ENCODE measurements around the gene AVP. TPM values are rescaled to one million over a fixed set of nuclear protein-coding genes. Genes with fewer than 3 reads are reported as not detected.
"Not testable (repeated sequence)": the region's sequence is repeated elsewhere in the genome, so short reads cannot be mapped to it uniquely, and the experiment has no call there.

The AVP gene
- total RNA-seq, 3 donors from 2014 or later, result not detected

DNA sequence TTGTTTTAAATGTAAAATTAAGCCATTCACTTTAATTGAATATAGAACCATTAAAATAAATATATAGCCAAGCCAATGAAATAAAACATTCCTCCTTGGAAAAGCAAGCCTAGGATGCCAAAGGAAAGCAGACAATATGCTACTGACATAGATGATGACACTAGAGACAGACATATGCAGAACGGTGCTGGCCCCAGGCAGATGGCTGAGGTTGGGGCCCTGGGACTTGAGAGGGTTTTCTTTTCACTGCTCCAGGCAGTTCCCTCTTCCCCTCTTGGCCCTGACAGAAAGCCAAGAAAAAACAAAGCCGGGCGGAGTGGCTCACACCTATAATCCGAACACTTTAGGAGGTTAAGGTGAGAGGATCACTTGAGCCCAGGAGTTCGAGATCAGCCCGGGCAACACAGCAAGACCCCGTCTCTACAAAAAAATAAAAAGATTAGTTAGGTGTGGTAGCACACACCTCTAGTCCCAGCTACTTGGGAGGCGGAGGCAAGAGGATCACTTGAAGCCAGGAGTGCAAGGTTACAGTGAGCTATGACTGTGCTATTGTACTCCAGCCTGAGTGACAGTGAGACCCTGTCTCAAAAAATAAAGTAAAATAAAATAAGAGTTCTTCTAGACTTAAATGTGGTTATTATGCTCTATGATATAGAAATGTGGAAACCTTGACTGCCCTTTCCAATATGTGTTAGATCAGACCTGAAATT, 43.9 kb upstream of the AVP start:
- Histone ChIP-seq H3K9me3 (no peaks in the 10 kb centered on the region), H3K36me3 (no peaks in the 10 kb centered on the region), H3K27ac (no peak overlapping the region), H3K4me1 (no peaks in the 10 kb centered on the region), H3K27me3 (no peaks in the 10 kb centered on the region), H3K4me3 (no peak overlapping the region)
- intact Hi-C loops (cut with DNase I; ENCODE audit: low total_unique reads), result no loop called here
- DNase-seq (ENCODE audit: low spot score in 2 of 2), result no peak
- TF ChIP-seq CTCF (IDR thresholded peaks at IDR 0.05), result no peak
- no peak for TF ChIP-seq POLR2A (IDR thresholded peaks at IDR 0.05)
- no peak for TF ChIP-seq POLR2AphosphoS5 (IDR thresholded peaks at IDR 0.05)

DNA sequence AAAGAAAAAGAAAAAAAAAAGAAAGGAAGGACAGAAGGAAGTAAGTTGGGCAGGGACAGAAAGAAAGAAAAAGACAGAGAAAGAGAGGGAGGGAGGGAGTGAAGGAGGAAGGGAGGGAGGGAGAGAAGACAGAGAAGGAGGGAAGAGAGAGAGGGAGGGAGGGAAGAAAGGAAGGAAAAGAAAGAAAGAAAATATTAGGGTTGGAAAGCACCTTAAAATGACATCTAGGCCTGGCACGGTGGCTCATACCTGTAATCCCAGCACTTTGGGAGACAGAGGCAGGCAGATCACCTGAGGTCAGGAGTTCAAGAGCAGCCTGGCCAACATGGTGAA, 42.0 kb upstream of the AVP start:
- no peak for TF ChIP-seq POLR2A (IDR thresholded peaks at IDR 0.05)
- TF ChIP-seq CTCF (IDR thresholded peaks at IDR 0.05), result no peak
- TF ChIP-seq POLR2AphosphoS5 (IDR thresholded peaks at IDR 0.05), result no peak
- no peaks in the 10 kb centered on the region for H3K27me3 ChIP-seq
- no peak overlapping the region for H3K4me3 ChIP-seq
- intact Hi-C loops (cut with DNase I; ENCODE audit: low total_unique reads), result no loop called here
- no peaks in the 10 kb centered on the region for H3K9me3 ChIP-seq
- DNase-seq (ENCODE audit: low spot score in 2 of 2), result no peak
- no peak overlapping the region for H3K27ac ChIP-seq
- no peaks in the 10 kb centered on the region for H3K36me3 ChIP-seq
- H3K4me1 ChIP-seq, result no peaks in the 10 kb centered on the region

GRCh38 chr20:3125776-3126526, 41.4 kb upstream of the AVP start:
- H3K36me3 ChIP-seq; H3K4me1 ChIP-seq; H3K9me3 ChIP-seq; H3K4me3 ChIP-seq; intact Hi-C loops (cut with DNase I; ENCODE audit: low total_unique reads); H3K27ac ChIP-seq; H3K27me3 ChIP-seq; DNase-seq (ENCODE audit: low spot score in 2 of 2): not testable (repeated sequence)

DNA sequence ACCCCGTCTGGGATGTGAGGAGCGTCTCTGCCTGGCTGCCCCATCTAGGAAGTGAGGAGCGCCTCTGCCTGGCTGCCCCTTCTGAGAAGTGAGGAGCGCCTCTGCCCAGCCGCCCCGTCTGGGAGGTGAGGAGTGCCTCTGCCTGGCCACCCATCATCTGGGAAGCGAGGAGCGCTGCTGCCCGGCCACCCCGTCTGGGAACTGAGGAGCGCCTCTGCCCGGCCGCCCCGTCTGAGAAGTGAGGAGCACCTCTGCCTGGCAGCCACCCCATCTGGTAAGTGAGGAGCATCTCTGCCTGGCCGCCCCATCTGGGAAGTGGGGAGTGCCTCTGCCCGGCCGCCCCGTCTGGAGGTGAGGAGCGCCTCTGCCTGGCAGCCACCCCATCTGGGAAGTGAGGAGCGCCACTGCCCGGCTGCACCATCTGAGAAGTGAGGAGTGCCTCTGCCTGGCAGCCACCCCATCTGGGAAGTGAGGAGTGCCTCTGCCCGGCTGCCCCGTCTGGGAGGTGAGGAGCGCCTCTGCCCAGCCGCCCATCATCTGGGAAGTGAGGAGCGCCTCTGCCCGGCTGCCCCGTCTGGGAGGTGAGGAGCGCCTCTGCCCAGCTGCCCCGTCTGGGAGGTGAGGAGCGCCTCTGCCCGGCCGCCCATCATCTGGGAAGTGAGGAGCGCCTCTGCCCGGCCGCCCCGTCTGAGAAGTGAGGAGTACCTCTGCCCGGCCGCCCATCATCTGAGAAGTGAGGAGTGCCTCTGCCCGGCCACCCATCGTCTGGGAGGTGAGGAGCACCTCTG, 40.4 kb upstream of the AVP start:
- H3K4me1 ChIP-seq; H3K27me3 ChIP-seq; DNase-seq (ENCODE audit: low spot score in 2 of 2); H3K4me3 ChIP-seq; H3K36me3 ChIP-seq; H3K27ac ChIP-seq; H3K9me3 ChIP-seq: not testable (repeated sequence)
- intact Hi-C loops (cut with DNase I; ENCODE audit: low total_unique reads), result loop anchor here (5.0 kb wide), 1 partner anchor 888 kb away; no protein-coding TSS in a partner anchor

GRCh38 chr20:3124163-3124562, 39.6 kb upstream of the AVP start:
- not testable (repeated sequence) for H3K27me3 ChIP-seq; H3K27ac ChIP-seq; DNase-seq (ENCODE audit: low spot score in 2 of 2); H3K36me3 ChIP-seq; H3K4me3 ChIP-seq; H3K9me3 ChIP-seq; H3K4me1 ChIP-seq
- intact Hi-C loops (cut with DNase I; ENCODE audit: low total_unique reads), result loop anchor here (5.0 kb wide), 1 partner anchor 887 kb away; no protein-coding TSS in a partner anchor

- Histone ChIP-seq H3K27me3 (no peaks in the 10 kb centered on the region), H3K9me3 (no peaks in the 10 kb centered on the region), H3K4me1 (no peaks in the 10 kb centered on the region), H3K36me3 (no peaks in the 10 kb centered on the region), H3K4me3 (no peak overlapping the region), H3K27ac (no peak overlapping the region)
- intact Hi-C loops (cut with DNase I; ENCODE audit: low total_unique reads), result loop anchor here (5.0 kb wide), 1 partner anchor 886 kb away; no protein-coding TSS in a partner anchor
- no peak for DNase-seq (ENCODE audit: low spot score in 2 of 2)
- TF ChIP-seq POLR2A (IDR thresholded peaks at IDR 0.05), result no peak
- no peak for TF ChIP-seq POLR2AphosphoS5 (IDR thresholded peaks at IDR 0.05)
- TF ChIP-seq CTCF (IDR thresholded peaks at IDR 0.05), result no peak
Observed at GRCh38 chr20:3123542-3123941, 39.0 kb upstream of the AVP start.
